ENCODE data around the gene ADAMTS2.

GRCh38 chr5:179378116-179378440 is 32.8 kb upstream of the ADAMTS2 start:
- TF ChIP-seq CTCF (IDR thresholded peaks at IDR 0.05) (no peak), POLR2A (IDR thresholded peaks at IDR 0.05) (no peak)
